ENCODE measurements around the gene ELOVL2.

DNA sequence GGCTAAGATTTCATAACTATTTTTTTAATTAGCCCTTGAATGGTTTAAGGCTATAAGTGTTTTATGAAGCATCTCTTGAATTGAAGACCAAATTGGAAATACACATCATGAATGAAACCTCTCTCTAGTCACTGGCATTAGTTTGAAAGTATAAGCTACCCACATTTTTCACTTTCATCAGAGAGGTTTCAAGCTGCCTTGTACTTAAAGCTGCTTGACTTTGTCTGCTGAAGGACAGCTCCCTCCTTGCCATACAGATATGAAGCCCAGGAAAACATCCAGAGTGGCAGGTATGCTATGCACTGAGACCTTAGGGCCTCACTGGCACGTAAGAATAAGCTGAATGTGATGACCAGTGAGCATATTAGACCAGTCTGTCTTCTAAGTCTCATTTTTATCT, 62.7 kb downstream of the ELOVL2 start:
- TF ChIP-seq CTCF (IDR thresholded peaks at IDR 0.05) (no peak), POLR2A (IDR thresholded peaks at IDR 0.05) (no peak)

Data from body of pancreas (tissue), 4 donors.